ENCODE data around the gene NAV3. TPM values are rescaled to one million over a fixed set of nuclear protein-coding genes. Genes with fewer than 3 reads are reported as not detected.

The NAV3 gene
- polyA plus RNA-seq, 1 donor from 2014 or later, result 36.9 TPM

DNA sequence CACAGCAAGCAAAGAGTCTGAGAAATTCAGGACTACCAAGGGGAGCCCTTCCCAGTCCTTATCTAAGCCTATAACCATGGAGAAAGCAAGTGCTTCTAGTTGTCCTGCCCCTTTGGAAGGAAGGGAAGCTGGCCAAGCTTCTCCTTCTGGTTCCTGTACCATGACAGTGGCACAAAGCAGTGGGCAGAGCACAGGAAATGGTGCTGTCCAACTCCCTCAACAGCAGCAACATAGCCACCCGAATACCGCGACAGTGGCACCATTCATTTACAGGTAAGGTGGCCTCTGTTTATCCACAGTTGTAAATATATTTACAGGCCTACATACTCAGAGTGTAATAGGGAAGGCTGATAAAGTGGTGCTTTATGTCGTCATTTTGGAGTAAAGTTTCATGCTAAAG, 176.5 kb downstream of the NAV3 start:
- no peak overlapping the region for H2AFZ ChIP-seq (ENCODE audit: low read depth, low read length)
- no peaks in the 10 kb centered on the region for H4K20me1 ChIP-seq (ENCODE audit: insufficient read depth)

DNA sequence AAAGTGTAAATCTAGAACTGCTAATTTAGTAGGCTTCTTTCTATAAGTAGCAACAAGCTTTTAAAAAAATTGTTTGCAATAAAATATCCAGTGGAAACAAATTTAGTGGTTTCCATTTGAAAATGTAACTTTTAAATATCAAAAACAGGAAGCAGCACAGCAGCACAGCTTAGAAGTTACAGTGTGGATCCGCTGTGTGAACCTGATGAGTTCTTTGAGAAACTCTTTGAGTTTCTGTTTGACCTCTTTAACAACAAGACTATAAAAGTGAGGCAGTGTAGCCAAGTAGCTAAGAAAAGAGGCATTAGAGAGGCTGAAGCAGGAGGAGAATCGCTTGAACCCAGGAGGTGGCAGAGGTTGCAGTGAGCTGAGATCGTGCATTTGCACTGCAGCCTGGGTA, 178.3 kb downstream of the NAV3 start:
- no peak for TF ChIP-seq TAF1 (IDR thresholded peaks at IDR 0.05; ENCODE audit: low read depth)
- TF ChIP-seq EZH2 (IDR thresholded peaks at IDR 0.05; ENCODE audit: borderline replicate concordance, insufficient read depth, low read length, poor library complexity, severe bottlenecking), result no peak
- TF ChIP-seq POLR2AphosphoS5 (IDR thresholded peaks at IDR 0.05), result no peak
- no peak for TF ChIP-seq EP300 (conservative IDR thresholded peaks at IDR 0.05; ENCODE audit: poor library complexity, severe bottlenecking)
- no peak for TF ChIP-seq SMC3 (conservative IDR thresholded peaks at IDR 0.05; ENCODE audit: poor library complexity)
- TF ChIP-seq, protein P1, sequence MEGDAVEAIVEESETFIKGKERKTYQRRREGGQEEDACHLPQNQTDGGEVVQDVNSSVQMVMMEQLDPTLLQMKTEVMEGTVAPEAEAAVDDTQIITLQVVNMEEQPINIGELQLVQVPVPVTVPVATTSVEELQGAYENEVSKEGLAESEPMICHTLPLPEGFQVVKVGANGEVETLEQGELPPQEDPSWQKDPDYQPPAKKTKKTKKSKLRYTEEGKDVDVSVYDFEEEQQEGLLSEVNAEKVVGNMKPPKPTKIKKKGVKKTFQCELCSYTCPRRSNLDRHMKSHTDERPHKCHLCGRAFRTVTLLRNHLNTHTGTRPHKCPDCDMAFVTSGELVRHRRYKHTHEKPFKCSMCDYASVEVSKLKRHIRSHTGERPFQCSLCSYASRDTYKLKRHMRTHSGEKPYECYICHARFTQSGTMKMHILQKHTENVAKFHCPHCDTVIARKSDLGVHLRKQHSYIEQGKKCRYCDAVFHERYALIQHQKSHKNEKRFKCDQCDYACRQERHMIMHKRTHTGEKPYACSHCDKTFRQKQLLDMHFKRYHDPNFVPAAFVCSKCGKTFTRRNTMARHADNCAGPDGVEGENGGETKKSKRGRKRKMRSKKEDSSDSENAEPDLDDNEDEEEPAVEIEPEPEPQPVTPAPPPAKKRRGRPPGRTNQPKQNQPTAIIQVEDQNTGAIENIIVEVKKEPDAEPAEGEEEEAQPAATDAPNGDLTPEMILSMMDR (IDR thresholded peaks at IDR 0.05; ENCODE audit: poor library complexity, severe bottlenecking), result no peak
- TF ChIP-seq, protein P2, sequence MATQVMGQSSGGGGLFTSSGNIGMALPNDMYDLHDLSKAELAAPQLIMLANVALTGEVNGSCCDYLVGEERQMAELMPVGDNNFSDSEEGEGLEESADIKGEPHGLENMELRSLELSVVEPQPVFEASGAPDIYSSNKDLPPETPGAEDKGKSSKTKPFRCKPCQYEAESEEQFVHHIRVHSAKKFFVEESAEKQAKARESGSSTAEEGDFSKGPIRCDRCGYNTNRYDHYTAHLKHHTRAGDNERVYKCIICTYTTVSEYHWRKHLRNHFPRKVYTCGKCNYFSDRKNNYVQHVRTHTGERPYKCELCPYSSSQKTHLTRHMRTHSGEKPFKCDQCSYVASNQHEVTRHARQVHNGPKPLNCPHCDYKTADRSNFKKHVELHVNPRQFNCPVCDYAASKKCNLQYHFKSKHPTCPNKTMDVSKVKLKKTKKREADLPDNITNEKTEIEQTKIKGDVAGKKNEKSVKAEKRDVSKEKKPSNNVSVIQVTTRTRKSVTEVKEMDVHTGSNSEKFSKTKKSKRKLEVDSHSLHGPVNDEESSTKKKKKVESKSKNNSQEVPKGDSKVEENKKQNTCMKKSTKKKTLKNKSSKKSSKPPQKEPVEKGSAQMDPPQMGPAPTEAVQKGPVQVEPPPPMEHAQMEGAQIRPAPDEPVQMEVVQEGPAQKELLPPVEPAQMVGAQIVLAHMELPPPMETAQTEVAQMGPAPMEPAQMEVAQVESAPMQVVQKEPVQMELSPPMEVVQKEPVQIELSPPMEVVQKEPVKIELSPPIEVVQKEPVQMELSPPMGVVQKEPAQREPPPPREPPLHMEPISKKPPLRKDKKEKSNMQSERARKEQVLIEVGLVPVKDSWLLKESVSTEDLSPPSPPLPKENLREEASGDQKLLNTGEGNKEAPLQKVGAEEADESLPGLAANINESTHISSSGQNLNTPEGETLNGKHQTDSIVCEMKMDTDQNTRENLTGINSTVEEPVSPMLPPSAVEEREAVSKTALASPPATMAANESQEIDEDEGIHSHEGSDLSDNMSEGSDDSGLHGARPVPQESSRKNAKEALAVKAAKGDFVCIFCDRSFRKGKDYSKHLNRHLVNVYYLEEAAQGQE (IDR thresholded peaks at IDR 0.05; ENCODE audit: borderline replicate concordance), result no peak
- no peak for TF ChIP-seq RAD21 (conservative IDR thresholded peaks at IDR 0.05)
- no peak for TF ChIP-seq MXI1 (conservative IDR thresholded peaks at IDR 0.05; ENCODE audit: poor library complexity, severe bottlenecking)
- H3K4me2 ChIP-seq (ENCODE audit: low read length), result no peak overlapping the region
- H3K79me2 ChIP-seq (replicated peaks; ENCODE audit: insufficient read depth, low read length), result no peaks in the 10 kb centered on the region
- H3K36me3 ChIP-seq (ENCODE audit: insufficient read depth, low read length), result no peaks in the 10 kb centered on the region
- no peaks in the 10 kb centered on the region for H3K27me3 ChIP-seq (ENCODE audit: insufficient read depth, low read depth, low read length)
- H2AFZ ChIP-seq (ENCODE audit: low read depth, low read length), result no peak overlapping the region
- H3K9ac ChIP-seq (ENCODE audit: low read length), result no peak overlapping the region
- H3K9me3 ChIP-seq (ENCODE audit: low read length), result no peaks in the 10 kb centered on the region
- no peak overlapping the region for H3K4me3 ChIP-seq (ENCODE audit: low read length)
- no peak overlapping the region for H3K27ac ChIP-seq (ENCODE audit: low read length)
- H4K20me1 ChIP-seq (ENCODE audit: insufficient read depth), result no peaks in the 10 kb centered on the region
- H3K9me2 ChIP-seq (ENCODE audit: insufficient read depth, low read length), result peaks cover 2% of the 10 kb centered on the region
- H3F3A ChIP-seq (ENCODE audit: insufficient read depth, low read length, poor library complexity, severe bottlenecking), result no peaks in the 10 kb centered on the region

More for the DNA sequence above, 176.5 kb downstream of the NAV3 start:
- no peaks in the 10 kb centered on the region for H3F3A ChIP-seq (ENCODE audit: insufficient read depth, low read length, poor library complexity, severe bottlenecking)
- peaks cover 2% of the 10 kb centered on the region for H3K9me2 ChIP-seq (ENCODE audit: insufficient read depth, low read length)
- no peaks in the 10 kb centered on the region for H3K9me3 ChIP-seq (ENCODE audit: low read length)
- H3K27me3 ChIP-seq (ENCODE audit: insufficient read depth, low read depth, low read length), result no peaks in the 10 kb centered on the region
- H3K36me3 ChIP-seq (ENCODE audit: insufficient read depth, low read length), result no peaks in the 10 kb centered on the region
- no peaks in the 10 kb centered on the region for H3K79me2 ChIP-seq (replicated peaks; ENCODE audit: insufficient read depth, low read length)
- H3K27ac ChIP-seq (ENCODE audit: low read length), result no peak overlapping the region
- H3K4me2 ChIP-seq (ENCODE audit: low read length), result no peak overlapping the region
- no peak overlapping the region for H3K4me3 ChIP-seq (ENCODE audit: low read length)
- TF ChIP-seq TAF1 (IDR thresholded peaks at IDR 0.05; ENCODE audit: low read depth) (no peak), POLR2AphosphoS5 (IDR thresholded peaks at IDR 0.05) (no peak), EP300 (conservative IDR thresholded peaks at IDR 0.05; ENCODE audit: poor library complexity, severe bottlenecking) (no peak), EZH2 (IDR thresholded peaks at IDR 0.05; ENCODE audit: borderline replicate concordance, insufficient read depth, low read length, poor library complexity, severe bottlenecking) (no peak), SMC3 (conservative IDR thresholded peaks at IDR 0.05; ENCODE audit: poor library complexity) (no peak), RAD21 (conservative IDR thresholded peaks at IDR 0.05) (no peak), MXI1 (conservative IDR thresholded peaks at IDR 0.05; ENCODE audit: poor library complexity, severe bottlenecking) (no peak)
- TF ChIP-seq, protein P2 (IDR thresholded peaks at IDR 0.05; ENCODE audit: borderline replicate concordance), result no peak
- TF ChIP-seq, protein P1 (IDR thresholded peaks at IDR 0.05; ENCODE audit: poor library complexity, severe bottlenecking), result no peak
- no peak overlapping the region for H3K9ac ChIP-seq (ENCODE audit: low read length)

Data from neural cell (in vitro differentiated cells).